ENCODE results near the gene POLDIP3.

Gene POLDIP3

GRCh38 chr22:42645938-42646568 is 31.4 kb upstream of the POLDIP3 start:
- H3K9me3 Mint-ChIP-seq: no peaks in the 10 kb centered on the region

GRCh38 chr22:42645341-42645937 is 30.8 kb upstream of the POLDIP3 start:
- no peaks in the 10 kb centered on the region for H3K36me3 Mint-ChIP-seq (ENCODE audit: low read depth)
- no peak overlapping the region for H3K4me3 Mint-ChIP-seq
- DNase-seq (no peak), ATAC-seq (no peak)
- H3K4me1 Mint-ChIP-seq: peaks cover 45% of the 10 kb centered on the region
- no peak overlapping the region for H3K27ac Mint-ChIP-seq
- H3K27me3 Mint-ChIP-seq: no peaks in the 10 kb centered on the region
- H3K9me3 Mint-ChIP-seq: no peaks in the 10 kb centered on the region

More at GRCh38 chr22:42645938-42646568, 31.4 kb upstream of the POLDIP3 start:
- Mint-ChIP-seq H3K27me3 (no peaks in the 10 kb centered on the region), H3K4me1 (peaks cover 43% of the 10 kb centered on the region), H3K4me3 (no peak overlapping the region), H3K27ac (no peak overlapping the region), H3K36me3 (ENCODE audit: low read depth) (no peaks in the 10 kb centered on the region)
- no peak for ATAC-seq
- no peak for DNase-seq

- Mint-ChIP-seq H3K27me3 (no peaks in the 10 kb centered on the region), H3K4me3 (no peak overlapping the region), H3K27ac (peak overlapping the region; percentile 58), H3K4me1 (peaks cover 45% of the 10 kb centered on the region), H3K9me3 (no peaks in the 10 kb centered on the region), H3K36me3 (ENCODE audit: low read depth) (no peaks in the 10 kb centered on the region)
- no peak for ATAC-seq
- no peak for DNase-seq
These were observed 30.0 kb upstream of the POLDIP3 start for GRCh38 chr22:42644422-42645340.

- no peak for DNase-seq
- ATAC-seq: no peak
- Mint-ChIP-seq H3K4me1 (peaks cover 45% of the 10 kb centered on the region), H3K9me3 (no peaks in the 10 kb centered on the region), H3K27me3 (no peaks in the 10 kb centered on the region), H3K4me3 (no peak overlapping the region), H3K36me3 (ENCODE audit: low read depth) (no peaks in the 10 kb centered on the region), H3K27ac (peak overlapping the region; percentile 58)
These were observed 29.1 kb upstream of the POLDIP3 start for GRCh38 chr22:42643634-42644421.

GRCh38 chr22:42642806-42643633 is 28.3 kb upstream of the POLDIP3 start:
- H3K27me3 Mint-ChIP-seq: no peaks in the 10 kb centered on the region
- no peaks in the 10 kb centered on the region for H3K9me3 Mint-ChIP-seq

GRCh38 chr22:42641801-42642413 is 27.2 kb upstream of the POLDIP3 start:
- ATAC-seq (no peak), DNase-seq (no peak)
- Mint-ChIP-seq H3K27me3 (no peaks in the 10 kb centered on the region), H3K36me3 (ENCODE audit: low read depth) (no peaks in the 10 kb centered on the region), H3K4me1 (peaks cover 28% of the 10 kb centered on the region), H3K27ac (no peak overlapping the region), H3K9me3 (no peaks in the 10 kb centered on the region), H3K4me3 (no peak overlapping the region)

More at GRCh38 chr22:42642806-42643633, 28.3 kb upstream of the POLDIP3 start:
- Mint-ChIP-seq H3K27ac (no peak overlapping the region), H3K36me3 (ENCODE audit: low read depth) (no peaks in the 10 kb centered on the region), H3K4me1 (peaks cover 39% of the 10 kb centered on the region), H3K4me3 (no peak overlapping the region)
- ATAC-seq (no peak), DNase-seq (no peak)

GRCh38 chr22:42639541-42640241 is 25.0 kb upstream of the POLDIP3 start:
- no peak for DNase-seq
- H3K27ac Mint-ChIP-seq: no peak overlapping the region
- H3K4me1 Mint-ChIP-seq: peaks cover 16% of the 10 kb centered on the region
- no peaks in the 10 kb centered on the region for H3K27me3 Mint-ChIP-seq
- no peak for ATAC-seq
- H3K36me3 Mint-ChIP-seq (ENCODE audit: low read depth): peaks cover 4% of the 10 kb centered on the region
- no peak overlapping the region for H3K4me3 Mint-ChIP-seq
- H3K9me3 Mint-ChIP-seq: no peaks in the 10 kb centered on the region

GRCh38 chr22:42637555-42637954 is 22.9 kb upstream of the POLDIP3 start:
- no peak for DNase-seq
- peaks cover 7% of the 10 kb centered on the region for H3K4me1 Mint-ChIP-seq
- no peaks in the 10 kb centered on the region for H3K27me3 Mint-ChIP-seq
- no peaks in the 10 kb centered on the region for H3K9me3 Mint-ChIP-seq
- no peak for ATAC-seq
- no peak overlapping the region for H3K4me3 Mint-ChIP-seq
- peaks cover 7% of the 10 kb centered on the region for H3K36me3 Mint-ChIP-seq (ENCODE audit: low read depth)
- H3K27ac Mint-ChIP-seq: no peak overlapping the region

- H3K4me3 Mint-ChIP-seq: no peak overlapping the region
- H3K27ac Mint-ChIP-seq: no peak overlapping the region
- DNase-seq (no peak), ATAC-seq (no peak)
- H3K27me3 Mint-ChIP-seq: no peaks in the 10 kb centered on the region
- no peaks in the 10 kb centered on the region for H3K9me3 Mint-ChIP-seq
- H3K36me3 Mint-ChIP-seq (ENCODE audit: low read depth): peaks cover 7% of the 10 kb centered on the region
- H3K4me1 Mint-ChIP-seq: peaks cover 7% of the 10 kb centered on the region
These were observed 21.8 kb upstream of the POLDIP3 start for GRCh38 chr22:42636506-42636905.

GRCh38 chr22:42635531-42635930 is 20.8 kb upstream of the POLDIP3 start:
- Mint-ChIP-seq H3K4me3 (no peak overlapping the region), H3K36me3 (ENCODE audit: low read depth) (peaks cover 7% of the 10 kb centered on the region), H3K4me1 (peaks cover 5% of the 10 kb centered on the region), H3K27me3 (no peaks in the 10 kb centered on the region), H3K27ac (no peak overlapping the region), H3K9me3 (no peaks in the 10 kb centered on the region)
- DNase-seq (no peak), ATAC-seq (no peak)

GRCh38 chr22:42633013-42633412 is 18.3 kb upstream of the POLDIP3 start:
- Mint-ChIP-seq H3K36me3 (ENCODE audit: low read depth) (peaks cover 9% of the 10 kb centered on the region), H3K4me1 (peaks cover 4% of the 10 kb centered on the region)
- DNase-seq: no peak

GRCh38 chr22:42632096-42632495 is 17.4 kb upstream of the POLDIP3 start:
- no peaks in the 10 kb centered on the region for H3K9me3 Mint-ChIP-seq
- peaks cover 9% of the 10 kb centered on the region for H3K36me3 Mint-ChIP-seq (ENCODE audit: low read depth)
- no peaks in the 10 kb centered on the region for H3K27me3 Mint-ChIP-seq
- H3K4me1 Mint-ChIP-seq: peaks cover 4% of the 10 kb centered on the region
- no peak overlapping the region for H3K4me3 Mint-ChIP-seq
- ATAC-seq (no peak), DNase-seq (no peak)
- no peak overlapping the region for H3K27ac Mint-ChIP-seq

More at GRCh38 chr22:42633013-42633412, 18.3 kb upstream of the POLDIP3 start:
- Mint-ChIP-seq H3K9me3 (no peaks in the 10 kb centered on the region), H3K4me3 (no peak overlapping the region), H3K27me3 (no peaks in the 10 kb centered on the region), H3K27ac (no peak overlapping the region)
- no peak for ATAC-seq
